HepG2 (cell line): Measurements from ENCODE around the gene TTLL6. TPM values are rescaled to one million over a fixed set of nuclear protein-coding genes. Genes with fewer than 3 reads are reported as not detected.

Experiments used
- CHCHD3 ChIP-seq: sonication (generic); formaldehyde crosslinking; IDR thresholded peaks from 2 replicates; pipeline ENCODE4 v1.8.0; 2022; ENCODE audit warnings: mild to moderate bottlenecking, missing genetic modification reagents, moderate library complexity
- ELF4 ChIP-seq: sonication (generic); formaldehyde crosslinking; IDR thresholded peaks from 2 replicates; pipeline ENCODE4 v1.5.0; 2020; ENCODE audit warnings: missing genetic modification reagents, mild to moderate bottlenecking, moderate library complexity, borderline replicate concordance
- ETS1 ChIP-seq: sonication (generic); formaldehyde crosslinking; IDR thresholded peaks from 2 replicates; pipeline ENCODE4 v1.4.0; 2020; ENCODE audit warnings: missing genetic modification reagents
- HDAC2 ChIP-seq: sonication (generic); formaldehyde crosslinking; IDR thresholded peaks from 2 replicates; pipeline ENCODE4 v1.4.0; 2020; ENCODE audit warnings: missing genetic modification reagents
- HNRNPUL1 ChIP-seq: fragments of 200-400 bp; formaldehyde crosslinking; IDR thresholded peaks from 2 replicates; pipeline ENCODE4 v1.6.1; 2017; ENCODE audit warnings: low read depth, mild to moderate bottlenecking, low read length, moderate library complexity
- ISL2 ChIP-seq: sonication (generic); formaldehyde crosslinking; IDR thresholded peaks from 2 replicates; pipeline ENCODE4 v1.5.0; 2020; ENCODE audit warnings: missing genetic modification reagents
- KLF11 ChIP-seq: IDR thresholded peaks from 2 replicates; pipeline ENCODE4 v1.6.1; 2016; ENCODE audit warnings: missing compliant biosample characterization
- MAZ ChIP-seq, 2 experiments: sonication (generic) in 1 of 2; formaldehyde crosslinking in 1 of 2; IDR thresholded peaks; 2 replicates each; pipeline versions ENCODE4 v1.5.0 to v1.6.1; 2012 to 2020; ENCODE audit warnings: low read depth in 2 of 2, mild to moderate bottlenecking in 2 of 2, borderline replicate concordance in 1 of 2, improper control_type of control experiment in 1 of 2, low read length in 1 of 2, missing genetic modification reagents in 1 of 2, moderate library complexity in 1 of 2
- NONO ChIP-seq, 2 experiments: fragments of 450-650 bp in 1 of 2; sonication (generic) in 1 of 2; formaldehyde crosslinking in 1 of 2; IDR thresholded peaks in 1 of 2; conservative IDR thresholded peaks in 1 of 2; 2 replicates each; pipeline versions ENCODE4 v1.6.1 to v1.8.0; 2017 to 2022; ENCODE audit warnings: mild to moderate bottlenecking in 1 of 2, missing genetic modification reagents in 1 of 2, moderate library complexity in 1 of 2
- PAXIP1 ChIP-seq: sonication (generic); formaldehyde crosslinking; conservative IDR thresholded peaks from 2 replicates; pipeline ENCODE4 v1.4.0; 2020; ENCODE audit warnings: mild to moderate bottlenecking, missing genetic modification reagents, moderate library complexity
- SIN3B ChIP-seq: fragments of 150-350 bp; IDR thresholded peaks from 2 replicates; pipeline ENCODE4 v1.6.1; 2014; ENCODE audit warnings: low read length
- SKI ChIP-seq: fragments of 450-650 bp; IDR thresholded peaks from one replicate; pipeline ENCODE4 v1.6.1; 2018; ENCODE audit warnings: mild to moderate bottlenecking; ENCODE audit not compliant: partially characterized antibody
- UBTF ChIP-seq: sonication (generic); formaldehyde crosslinking; IDR thresholded peaks from 2 replicates; pipeline ENCODE4 v1.4.0; 2020; ENCODE audit warnings: mild to moderate bottlenecking, missing genetic modification reagents
- ZBTB20 ChIP-seq: sonication (generic); formaldehyde crosslinking; IDR thresholded peaks from 2 replicates; pipeline ENCODE4 v1.8.1; 2023; ENCODE audit warnings: missing genetic modification reagents, low read depth, mild to moderate bottlenecking, borderline replicate concordance
- ZBTB39 ChIP-seq: sonication (generic); formaldehyde crosslinking; IDR thresholded peaks from 2 replicates; pipeline ENCODE4 v1.5.0; 2020; ENCODE audit warnings: missing genetic modification reagents
- ZMYM3 ChIP-seq: sonication (generic); formaldehyde crosslinking; IDR thresholded peaks from 2 replicates; pipeline ENCODE4 v1.5.1; 2020; ENCODE audit warnings: mild to moderate bottlenecking, missing genetic modification reagents
- ZMYM4 ChIP-seq: sonication (generic); formaldehyde crosslinking; IDR thresholded peaks from 2 replicates; pipeline ENCODE4 v1.8.1; 2023; ENCODE audit warnings: mild to moderate bottlenecking, missing genetic modification reagents
- ZNF430 ChIP-seq: sonication (generic); formaldehyde crosslinking; IDR thresholded peaks from 2 replicates; pipeline ENCODE4 v1.9.0; 2021; ENCODE audit warnings: mild to moderate bottlenecking, missing genetic modification reagents
- ZNF629 ChIP-seq: sonication (generic); formaldehyde crosslinking; conservative IDR thresholded peaks from 2 replicates; pipeline ENCODE4 v1.5.0; 2020; ENCODE audit warnings: missing genetic modification reagents
- ZNF652 ChIP-seq: IDR thresholded peaks from 2 replicates; pipeline ENCODE4 v1.6.1; 2016; ENCODE audit warnings: low read depth, borderline replicate concordance
- polyA plus RNA-seq, 8 experiments: library from polyadenylated mRNA; depleted of rRNA in 3 of 8; stranded (reverse) in 7 of 8; unstranded in 1 of 8; fragments of >200 nt; fragmentation: Illumina TruSeq in 4 of 8; extraction: Trizol in 4 of 8; gene quantifications; 2 replicates each; pipeline versions ENCODE4 v1.2.1 to v1.2.3, GENCODE V29; 2011 to 2016; ENCODE audit warnings: low read depth in 4 of 8, missing spikeins in 1 of 8, mixed read lengths in 1 of 8; ENCODE audit not compliant: insufficient read depth in 1 of 8
- total RNA-seq, 5 experiments: library from RNA; depleted of rRNA; stranded (reverse); fragments of >200 nt; fragmentation: Illumina TruSeq; extraction: Trizol; gene quantifications; 2 replicates each; pipeline ENCODE4 v1.2.3, GENCODE V29; 2016; ENCODE audit warnings: low read depth in 1 of 5

TTLL6 gene
- total and polyA plus RNA-seq, 2 of the 13 experiments (the other 11 are each of a cell fraction or from before 2014, with no cell fraction given) = 0.04 to 0.08 TPM

GRCh38 chr17:48795444-48796162 lies 21.4 kb downstream of the TTLL6 start (continued):
- 0 out of 2 replicates have a peak, but pooled peaks have one; percentile 68 for TF ChIP-seq HNRNPUL1
- no peak for TF ChIP-seq ZBTB39 (CRISPR knock-in tag)
- TF ChIP-seq ZNF430 (CRISPR knock-in tag) = peak; percentile 62; the same call in 1 of the 2 replicates
- TF ChIP-seq ETS1 (CRISPR knock-in tag) = no peak
- no peak for TF ChIP-seq ISL2 (CRISPR knock-in tag)
- TF ChIP-seq ZBTB20 (CRISPR knock-in tag) = 0 out of 2 replicates have a peak, but pooled peaks have one; percentile 26
- TF ChIP-seq UBTF (CRISPR knock-in tag) = no peak
- TF ChIP-seq HDAC2 (CRISPR knock-in tag) = peak; percentile 72
- TF ChIP-seq ZNF629 (CRISPR knock-in tag) = 0 out of 2 replicates have a peak, but pooled peaks have one; percentile 15
- no peak for TF ChIP-seq NONO (IDR thresholded peaks at IDR 0.05)
- peak; percentile 78 for TF ChIP-seq NONO (CRISPR knock-in tag; conservative IDR thresholded peaks at IDR 0.05)
- no peak for TF ChIP-seq ZMYM3 (CRISPR knock-in tag)
- peak; percentile 49 for TF ChIP-seq ZMYM4 (CRISPR knock-in tag)
- no peak for TF ChIP-seq MAZ (IDR thresholded peaks at IDR 0.05; ENCODE audit: borderline replicate concordance, low read depth, low read length)
- TF ChIP-seq MAZ (CRISPR knock-in tag; IDR thresholded peaks at IDR 0.05; ENCODE audit: low read depth) = peak; percentile 24; the same call in 1 of the 2 replicates
- TF ChIP-seq ZNF652 (CRISPR knock-in tag) = peak; percentile 20; the same call in 1 of the 2 replicates
- TF ChIP-seq ELF4 (CRISPR knock-in tag) = no peak
- no peak for TF ChIP-seq KLF11
- TF ChIP-seq SIN3B = no peak
- peak; percentile 83 for TF ChIP-seq SKI
- no peak for TF ChIP-seq CHCHD3 (CRISPR knock-in tag)
- peak; percentile 97 for TF ChIP-seq PAXIP1 (CRISPR knock-in tag)
